ENCODE data around the gene CAMTA1.
"Not testable (repeated sequence)": the region's sequence is repeated elsewhere in the genome, so short reads cannot be mapped to it uniquely, and the experiment has no call there.

DNA sequence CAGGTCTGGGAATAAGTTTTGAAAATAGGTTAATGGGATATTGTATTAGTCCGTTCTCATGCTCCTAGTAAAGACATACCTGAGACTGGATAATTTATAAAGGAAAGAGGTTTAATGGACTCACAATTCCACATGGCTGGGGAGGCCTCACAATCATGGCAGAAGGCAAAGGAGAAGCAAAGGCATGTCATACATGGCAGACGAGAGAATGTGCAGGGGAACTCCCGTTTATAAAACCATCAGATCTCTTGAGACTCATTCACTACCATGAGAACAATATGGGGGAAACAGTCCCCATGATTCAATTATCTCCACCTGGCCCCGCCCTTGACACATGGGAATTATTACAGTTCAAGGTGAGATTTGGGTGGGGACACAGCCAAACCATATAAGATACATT lies 60.5 kb downstream of the CAMTA1 start:
- TF ChIP-seq ZNF140 (tag by site-specific recombination; IDR thresholded peaks at IDR 0.05); SCRT2 (tag by site-specific recombination; IDR thresholded peaks at IDR 0.05); ZNF274 (IDR thresholded peaks at IDR 0.05; ENCODE audit: low read length); ZNF274 (tag by site-specific recombination; IDR thresholded peaks at IDR 0.05; ENCODE audit: borderline replicate concordance): not testable (repeated sequence)
- TF ChIP-seq, protein P1, sequence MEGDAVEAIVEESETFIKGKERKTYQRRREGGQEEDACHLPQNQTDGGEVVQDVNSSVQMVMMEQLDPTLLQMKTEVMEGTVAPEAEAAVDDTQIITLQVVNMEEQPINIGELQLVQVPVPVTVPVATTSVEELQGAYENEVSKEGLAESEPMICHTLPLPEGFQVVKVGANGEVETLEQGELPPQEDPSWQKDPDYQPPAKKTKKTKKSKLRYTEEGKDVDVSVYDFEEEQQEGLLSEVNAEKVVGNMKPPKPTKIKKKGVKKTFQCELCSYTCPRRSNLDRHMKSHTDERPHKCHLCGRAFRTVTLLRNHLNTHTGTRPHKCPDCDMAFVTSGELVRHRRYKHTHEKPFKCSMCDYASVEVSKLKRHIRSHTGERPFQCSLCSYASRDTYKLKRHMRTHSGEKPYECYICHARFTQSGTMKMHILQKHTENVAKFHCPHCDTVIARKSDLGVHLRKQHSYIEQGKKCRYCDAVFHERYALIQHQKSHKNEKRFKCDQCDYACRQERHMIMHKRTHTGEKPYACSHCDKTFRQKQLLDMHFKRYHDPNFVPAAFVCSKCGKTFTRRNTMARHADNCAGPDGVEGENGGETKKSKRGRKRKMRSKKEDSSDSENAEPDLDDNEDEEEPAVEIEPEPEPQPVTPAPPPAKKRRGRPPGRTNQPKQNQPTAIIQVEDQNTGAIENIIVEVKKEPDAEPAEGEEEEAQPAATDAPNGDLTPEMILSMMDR (tag by site-specific recombination; IDR thresholded peaks at IDR 0.05), result not testable (repeated sequence)
- TF ChIP-seq, protein P2, sequence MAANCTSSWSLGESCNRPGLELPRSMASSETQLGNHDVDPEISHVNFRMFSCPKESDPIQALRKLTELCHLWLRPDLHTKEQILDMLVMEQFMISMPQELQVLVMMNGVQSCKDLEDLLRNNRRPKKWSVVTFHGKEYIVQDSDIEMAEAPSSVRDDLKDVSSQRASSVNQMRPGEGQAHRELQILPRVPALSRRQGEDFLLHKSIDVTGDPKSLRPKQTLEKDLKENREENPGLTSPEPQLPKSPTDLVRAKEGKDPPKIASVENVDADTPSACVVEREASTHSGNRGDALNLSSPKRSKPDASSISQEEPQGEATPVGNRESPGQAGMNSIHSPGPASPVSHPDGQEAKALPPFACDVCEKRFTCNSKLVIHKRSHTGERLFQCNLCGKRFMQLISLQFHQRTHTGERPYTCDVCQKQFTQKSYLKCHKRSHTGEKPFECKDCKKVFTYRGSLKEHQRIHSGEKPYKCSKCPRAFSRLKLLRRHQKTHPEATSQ (tag by site-specific recombination; IDR thresholded peaks at IDR 0.05), result peak; percentile 44; the same call in 1 of the 2 replicates
- TF ChIP-seq, protein P3, sequence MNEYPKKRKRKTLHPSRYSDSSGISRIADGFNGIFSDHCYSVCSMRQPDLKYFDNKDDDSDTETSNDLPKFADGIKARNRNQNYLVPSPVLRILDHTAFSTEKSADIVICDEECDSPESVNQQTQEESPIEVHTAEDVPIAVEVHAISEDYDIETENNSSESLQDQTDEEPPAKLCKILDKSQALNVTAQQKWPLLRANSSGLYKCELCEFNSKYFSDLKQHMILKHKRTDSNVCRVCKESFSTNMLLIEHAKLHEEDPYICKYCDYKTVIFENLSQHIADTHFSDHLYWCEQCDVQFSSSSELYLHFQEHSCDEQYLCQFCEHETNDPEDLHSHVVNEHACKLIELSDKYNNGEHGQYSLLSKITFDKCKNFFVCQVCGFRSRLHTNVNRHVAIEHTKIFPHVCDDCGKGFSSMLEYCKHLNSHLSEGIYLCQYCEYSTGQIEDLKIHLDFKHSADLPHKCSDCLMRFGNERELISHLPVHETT (tag by site-specific recombination; IDR thresholded peaks at IDR 0.05), result not testable (repeated sequence)

Measured in HEK293 (cell line).